NCI-H1436 treated with DMSO at 0.1 percent for 48 hours (cell line): Measurements from ENCODE around the gene CAPN14.

Experiments used
- DNase-seq: peaks from one replicate; lab custom pipeline; 2025; lab: John Stamatoyannopoulos, UW

The CAPN14 gene

DNA sequence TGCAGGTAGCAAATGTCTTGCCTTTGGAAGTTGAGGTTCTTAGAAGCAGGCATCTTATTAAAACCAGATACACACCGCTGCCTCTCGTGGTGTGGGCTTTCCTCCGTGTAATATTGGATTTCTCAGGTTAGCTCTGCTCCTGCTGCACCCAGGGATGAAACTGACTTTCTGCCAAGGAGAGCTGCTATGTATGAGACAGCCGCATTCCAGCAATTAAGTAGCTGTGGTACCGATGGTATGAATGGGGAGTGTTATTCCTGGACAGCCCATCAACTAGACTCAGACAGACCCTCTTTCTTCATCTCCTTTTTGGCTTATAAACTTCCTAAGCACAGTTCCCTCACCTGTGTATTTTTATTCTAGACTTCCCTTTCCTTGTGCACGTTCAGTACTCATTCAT is 9.8 kb upstream of the CAPN14 start:
- DNase-seq = no peak

- no peak for DNase-seq
Observed at GRCh38 chr2:31226266-31226665, 9.0 kb upstream of the CAPN14 start.

- no peak for DNase-seq
Observed at GRCh38 chr2:31223749-31224148, 6.4 kb upstream of the CAPN14 start.

- DNase-seq = no peak
Observed at GRCh38 chr2:31223026-31223425, 5.7 kb upstream of the CAPN14 start.

DNA sequence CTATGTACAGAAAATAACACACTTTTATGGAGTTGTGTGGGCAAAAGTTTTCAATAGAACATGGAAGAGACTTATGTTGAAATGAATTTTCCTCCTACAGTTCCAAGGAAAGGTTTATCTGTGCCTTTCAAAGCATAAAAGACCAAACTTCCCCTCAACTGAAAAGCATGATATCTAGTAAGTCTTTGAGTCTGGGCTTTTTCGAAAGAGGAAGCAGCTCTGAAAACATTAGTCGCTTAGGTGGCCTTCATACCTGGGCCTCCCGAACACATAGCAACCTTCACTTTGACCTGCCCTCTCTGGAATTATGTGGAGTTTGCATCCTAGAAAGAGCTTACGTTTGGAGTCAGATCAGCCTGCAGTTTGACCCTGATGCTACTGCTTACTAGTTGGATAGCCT is 4.8 kb upstream of the CAPN14 start:
- no peak for DNase-seq

- no peak for DNase-seq
Observed at GRCh38 chr2:31221544-31221943, 4.2 kb upstream of the CAPN14 start.

DNA sequence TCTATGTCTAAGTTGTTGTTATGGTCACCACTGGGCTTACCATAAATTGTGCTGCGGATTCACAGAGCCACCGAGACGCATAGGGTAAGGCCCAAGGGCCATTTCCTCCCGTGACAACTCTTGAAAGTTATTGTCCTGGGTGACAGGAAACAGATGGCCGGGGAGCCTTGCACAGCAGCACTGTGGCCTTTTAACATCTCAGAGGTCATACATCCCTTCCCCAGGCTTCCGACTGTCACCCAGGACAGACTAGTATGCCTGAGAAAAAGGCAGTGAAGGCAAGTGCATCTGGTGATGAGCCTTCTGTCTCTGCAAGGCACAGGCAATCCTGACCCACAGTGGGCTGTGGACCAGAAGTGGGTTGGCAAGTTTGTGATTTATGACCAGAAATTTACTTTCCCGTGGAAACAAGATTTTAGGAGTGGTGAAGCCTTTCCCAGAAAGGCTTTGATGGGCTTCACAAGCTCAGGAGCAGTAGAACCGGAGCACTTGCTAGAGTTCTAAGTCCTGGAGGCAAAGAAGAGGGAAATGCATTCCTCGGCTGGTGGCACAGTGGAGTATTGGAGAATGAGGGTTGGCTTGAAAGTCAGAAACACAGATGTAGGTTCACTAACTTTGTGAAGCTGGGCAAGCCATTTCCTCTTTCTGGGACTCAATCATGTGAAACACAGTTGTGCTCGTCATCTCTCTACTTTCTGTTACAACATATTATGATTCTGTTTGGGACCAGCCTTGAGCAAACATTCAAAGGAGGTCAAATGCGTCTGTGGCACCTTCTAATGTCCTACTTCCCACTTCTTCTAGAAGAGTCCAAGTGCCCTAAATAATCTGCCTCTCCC is 2.0 kb upstream of the CAPN14 start:
- no peak for DNase-seq

- no peak for DNase-seq
Observed at GRCh38 chr2:31216734-31217133, 581 bp downstream of the CAPN14 start.

GRCh38 chr2:31214444-31214915 is 2.8 kb downstream of the CAPN14 start:
- DNase-seq = no peak

GRCh38 chr2:31213601-31214443 is 3.5 kb downstream of the CAPN14 start:
- no peak for DNase-seq

DNA sequence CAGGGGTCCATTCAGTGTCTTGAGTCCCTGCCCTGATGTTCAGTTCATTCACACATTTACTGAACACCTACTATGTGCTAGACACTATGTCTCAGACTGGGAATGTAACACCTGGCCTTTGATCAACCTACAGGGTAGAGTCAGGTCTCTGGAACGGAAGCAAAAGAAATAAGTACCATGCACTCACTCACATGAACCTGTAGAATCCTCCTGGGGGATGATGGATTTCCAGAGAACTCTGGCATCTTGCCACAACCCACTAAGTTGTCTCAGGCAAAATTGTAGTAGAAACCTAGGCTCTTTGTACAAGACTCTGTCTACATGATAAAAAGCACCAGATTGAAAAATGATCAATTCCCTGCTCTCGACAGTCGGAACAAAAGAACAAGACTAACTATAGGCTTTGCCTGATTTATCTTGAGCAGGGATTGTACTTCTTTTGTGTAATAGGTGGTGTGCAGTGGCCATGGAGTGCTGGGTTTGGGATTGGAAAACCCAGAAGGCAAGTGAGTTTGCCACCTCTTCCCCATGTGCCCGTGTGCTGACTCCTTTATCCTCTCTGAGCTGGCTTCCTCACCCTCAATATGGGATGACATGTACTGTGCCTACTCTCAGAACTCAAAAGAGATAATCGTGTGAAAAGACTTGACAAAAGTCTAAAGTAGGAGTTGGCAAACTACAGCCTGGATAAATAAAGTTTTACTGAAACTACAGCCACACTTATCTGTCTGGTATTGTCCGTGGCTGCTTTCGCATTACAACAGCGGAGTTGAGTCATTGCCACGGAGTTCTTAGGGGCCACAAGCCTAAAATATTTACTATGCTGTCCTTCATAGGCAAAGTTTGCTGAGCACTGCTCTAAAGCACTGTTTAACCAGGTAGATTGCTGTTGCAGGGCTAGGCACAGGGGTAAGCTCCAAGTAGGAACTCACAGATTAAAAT is 4.4 kb downstream of the CAPN14 start:
- DNase-seq = no peak

DNA sequence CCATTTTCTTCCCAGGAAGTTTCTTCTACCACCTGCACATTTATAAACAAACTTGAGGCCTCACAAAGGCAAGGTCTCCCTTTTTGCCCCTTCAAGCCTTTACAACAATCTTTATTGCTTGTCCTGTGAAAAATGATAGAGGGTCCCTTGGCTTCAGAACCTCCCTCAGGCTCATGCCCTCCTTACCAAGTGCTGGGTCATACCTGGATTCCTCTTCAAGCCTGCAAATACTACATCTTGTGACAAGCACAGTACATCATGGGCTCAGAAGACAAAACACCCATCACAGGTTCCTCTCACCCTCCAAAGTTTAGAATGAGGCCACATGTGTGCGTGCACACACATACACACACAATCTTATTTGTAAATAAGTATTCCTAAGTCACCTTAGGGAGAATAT is 9.1 kb downstream of the CAPN14 start:
- no peak for DNase-seq

GRCh38 chr2:31207790-31208189 is 9.5 kb downstream of the CAPN14 start:
- no peak for DNase-seq

DNA sequence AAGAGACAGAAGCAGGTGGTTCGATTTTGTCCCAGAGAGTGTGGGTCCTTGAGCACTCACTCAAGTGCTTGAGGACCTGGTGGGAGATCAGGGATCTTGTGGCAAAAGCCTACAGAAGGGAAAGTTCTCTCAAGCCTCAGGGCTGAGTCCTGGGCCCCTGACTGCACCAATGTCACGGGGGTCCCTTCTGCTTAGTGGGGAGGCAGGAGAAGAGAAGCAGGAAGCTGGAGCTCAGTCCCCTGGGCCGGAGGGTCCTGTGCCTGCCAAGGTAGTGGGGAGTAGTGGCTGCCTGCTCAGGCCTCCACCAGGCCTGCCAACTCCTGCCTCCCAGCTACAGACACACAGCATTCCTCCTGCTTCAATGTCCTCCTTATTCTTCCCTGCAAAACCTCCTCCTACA is 11.7 kb downstream of the CAPN14 start:
- DNase-seq = no peak

GRCh38 chr2:31205186-31205585 is 12.1 kb downstream of the CAPN14 start:
- no peak for DNase-seq

- DNase-seq = no peak
Observed at GRCh38 chr2:31204783-31205182, 12.5 kb downstream of the CAPN14 start.

GRCh38 chr2:31203916-31204315 is 13.4 kb downstream of the CAPN14 start:
- DNase-seq = no peak

DNA sequence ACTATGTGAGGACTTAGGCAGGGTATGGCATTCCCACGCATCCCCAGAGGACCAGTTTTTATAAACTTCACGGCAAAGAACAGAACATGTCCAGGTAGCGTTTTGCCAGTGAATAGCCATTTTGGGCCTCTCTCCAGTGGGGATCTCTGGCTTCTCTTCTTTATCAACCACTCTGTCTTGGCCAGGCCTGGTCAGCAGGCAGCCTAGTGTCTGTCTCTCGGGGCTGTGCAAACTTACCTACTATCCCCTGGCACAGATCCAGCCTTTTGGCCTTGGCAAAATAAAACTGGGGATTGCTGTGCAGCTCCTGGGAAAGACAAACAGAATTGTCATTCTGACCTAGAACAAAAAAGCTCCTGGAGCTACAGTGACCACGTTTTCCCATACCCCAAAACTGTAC is 14.5 kb downstream of the CAPN14 start:
- DNase-seq = no peak

DNA sequence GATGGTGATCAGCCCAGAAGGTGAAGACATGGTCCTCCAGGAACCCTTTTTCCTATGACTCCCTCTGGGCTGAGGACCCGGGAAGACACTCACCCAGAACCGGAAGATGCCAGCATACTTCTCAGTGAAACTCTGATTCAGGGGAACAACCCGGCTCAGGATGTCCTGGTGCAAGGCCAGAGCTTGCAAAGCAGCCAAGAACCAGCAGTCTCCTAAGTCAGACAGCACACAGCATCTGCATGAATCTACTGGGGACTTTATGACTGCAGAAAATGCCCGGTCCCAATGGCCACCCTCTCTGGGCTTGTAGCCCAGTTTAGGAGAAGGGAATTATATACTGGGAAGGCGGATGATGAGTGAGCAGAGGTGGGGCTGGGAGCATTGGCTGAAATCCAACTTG is 15.3 kb downstream of the CAPN14 start:
- no peak for DNase-seq

- no peak for DNase-seq
Observed at GRCh38 chr2:31200972-31201371, 16.3 kb downstream of the CAPN14 start.

- no peak for DNase-seq
Observed at GRCh38 chr2:31199206-31199605, 18.1 kb downstream of the CAPN14 start.

GRCh38 chr2:31197669-31198068 is 19.6 kb downstream of the CAPN14 start:
- DNase-seq = no peak
